BLaER1 treated with 17β-estradiol and CSF1 and Interleukin-3, amounts not matched to agents 10 nM and 100 nM (cell line): Measurements from ENCODE around the gene LKAAEAR1.

Experiments
- H3K27ac ChIP-seq, 11 experiments: shearing (Covaris generic); formaldehyde crosslinking; 2 replicates each; pipeline ENCODE4 v1.8.1; 2022
- H3K27me3 ChIP-seq, 11 experiments: shearing (Covaris generic); formaldehyde crosslinking; 2 replicates each; pipeline ENCODE4 v1.8.1; 2022
- H3K36me3 ChIP-seq, 11 experiments: shearing (Covaris generic); formaldehyde crosslinking; 2 replicates each; pipeline ENCODE4 v1.8.1; 2022
- H3K4me1 ChIP-seq, 10 experiments: shearing (Covaris generic); formaldehyde crosslinking; 2 replicates each; pipeline ENCODE4 v1.8.1; 2022
- H3K4me2 ChIP-seq, 11 experiments: shearing (Covaris generic); formaldehyde crosslinking; 2 replicates each; pipeline ENCODE4 v1.8.1; 2022
- H3K4me3 ChIP-seq, 10 experiments: shearing (Covaris generic); formaldehyde crosslinking; 2 replicates each; pipeline ENCODE4 v1.8.1; 2022
- H3K9ac ChIP-seq, 11 experiments: shearing (Covaris generic); formaldehyde crosslinking; 2 replicates each; pipeline ENCODE4 v1.8.1; 2022
- H3K9me3 ChIP-seq, 11 experiments: shearing (Covaris generic); formaldehyde crosslinking; replicated peaks in 1 of 11; 2 replicates each; pipeline ENCODE4 v1.8.1; 2022
- H4K20me1 ChIP-seq, 11 experiments: shearing (Covaris generic); formaldehyde crosslinking; 2 replicates each; pipeline ENCODE4 v1.8.1; 2022
- Cebpa-rat ChIP-seq, 11 experiments: shearing (Covaris generic); IDR thresholded peaks; 2 replicates each; pipeline ENCODE4 v1.8.1; 2022

The LKAAEAR1 gene

GRCh38 chr20:64048402-64049044, 35.7 kb downstream of the LKAAEAR1 start:
- Histone ChIP-seq H3K27ac (no peak overlapping the region), H3K4me3 (peak overlapping the region in 6 of 10 experiments; percentile 9 to 44 (median 28); a peak in 7 of 20 replicates), H4K20me1 (peaks cover 0 to 39% (median 6%) of the 10 kb centered on the region in 11 experiments; a peak in 12 of 22 replicates), H3K4me1 (peaks cover 17 to 76% (median 54%) of the 10 kb centered on the region in 10 experiments), H3K36me3 (no peaks in the 10 kb centered on the region), H3K27me3 (peaks cover 79 to 100% (median 98%) of the 10 kb centered on the region in 11 experiments), H3K9ac (peak overlapping the region in 1 of 11 experiments; percentile 48; a peak in 1 of 22 replicates), H3K9me3 (no peaks in the 10 kb centered on the region), H3K4me2 (peak overlapping the region; percentile 9 to 56 (median 44); a peak in 17 of 22 replicates)
- no peak for TF ChIP-seq Cebpa-rat (IDR thresholded peaks at IDR 0.05)

- H3K4me3 ChIP-seq = peak overlapping the region in 2 of 10 experiments; percentile 37 to 44; a peak in 3 of 20 replicates
- no peaks in the 10 kb centered on the region for H3K36me3 ChIP-seq
- no peaks in the 10 kb centered on the region for H3K9me3 ChIP-seq
- H3K27me3 ChIP-seq = peaks cover 83 to 100% (median 98%) of the 10 kb centered on the region in 11 experiments
- no peak overlapping the region for H3K27ac ChIP-seq
- no peak overlapping the region for H3K9ac ChIP-seq
- H3K4me2 ChIP-seq = peak overlapping the region; percentile 9 to 56 (median 44); a peak in 13 of 22 replicates
- no peak for TF ChIP-seq Cebpa-rat (IDR thresholded peaks at IDR 0.05)
- H3K4me1 ChIP-seq = peaks cover 17 to 76% (median 54%) of the 10 kb centered on the region in 10 experiments
- H4K20me1 ChIP-seq = peaks cover 0 to 39% (median 6%) of the 10 kb centered on the region in 11 experiments; a peak in 12 of 22 replicates
Measured at GRCh38 chr20:64047968-64048401, 36.2 kb downstream of the LKAAEAR1 start.

GRCh38 chr20:64047046-64047389, 37.2 kb downstream of the LKAAEAR1 start:
- Histone ChIP-seq H3K4me1 (peaks cover 22 to 73% (median 52%) of the 10 kb centered on the region in 10 experiments), H3K27ac (no peak overlapping the region), H3K9me3 (no peaks in the 10 kb centered on the region), H3K9ac (no peak overlapping the region), H3K27me3 (peaks cover 78 to 97% (median 95%) of the 10 kb centered on the region in 11 experiments), H4K20me1 (peaks cover 0 to 39% (median 6%) of the 10 kb centered on the region in 11 experiments; a peak in 12 of 22 replicates), H3K4me2 (no peak overlapping the region), H3K4me3 (no peak overlapping the region), H3K36me3 (no peaks in the 10 kb centered on the region)
- TF ChIP-seq Cebpa-rat (IDR thresholded peaks at IDR 0.05) = no peak

- TF ChIP-seq Cebpa-rat (IDR thresholded peaks at IDR 0.05) = no peak
- Histone ChIP-seq H3K4me2 (peak overlapping the region in 9 of 11 experiments; percentile 10 to 72 (median 55); a peak in 13 of 22 replicates), H3K4me1 (peaks cover 33 to 73% (median 53%) of the 10 kb centered on the region in 10 experiments), H3K27me3 (peaks cover 78 to 97% (median 95%) of the 10 kb centered on the region in 11 experiments), H3K27ac (no peak overlapping the region), H3K4me3 (no peak overlapping the region), H3K9me3 (no peaks in the 10 kb centered on the region), H3K36me3 (no peaks in the 10 kb centered on the region), H3K9ac (no peak overlapping the region), H4K20me1 (peaks cover 0 to 34% (median 6%) of the 10 kb centered on the region in 11 experiments; a peak in 12 of 22 replicates)
Measured at GRCh38 chr20:64045346-64046011, 38.7 kb downstream of the LKAAEAR1 start.

- no peaks in the 10 kb centered on the region for H3K36me3 ChIP-seq
- H3K4me2 ChIP-seq = peak overlapping the region in 10 of 11 experiments; percentile 7 to 72 (median 40); a peak in 14 of 22 replicates
- no peak overlapping the region; a peak in 1 of 22 replicates for H3K9ac ChIP-seq
- no peaks in the 10 kb centered on the region for H3K9me3 ChIP-seq
- H3K4me3 ChIP-seq = no peak overlapping the region
- peaks cover 0 to 27% (median 6%) of the 10 kb centered on the region in 11 experiments; a peak in 12 of 22 replicates for H4K20me1 ChIP-seq
- peaks cover 78 to 97% (median 95%) of the 10 kb centered on the region in 11 experiments for H3K27me3 ChIP-seq
- TF ChIP-seq Cebpa-rat (IDR thresholded peaks at IDR 0.05) = no peak
- peaks cover 33 to 73% (median 53%) of the 10 kb centered on the region in 10 experiments for H3K4me1 ChIP-seq
- no peak overlapping the region for H3K27ac ChIP-seq
Measured at GRCh38 chr20:64044484-64045247, 39.5 kb downstream of the LKAAEAR1 start.

GRCh38 chr20:64043768-64044167, 40.4 kb downstream of the LKAAEAR1 start:
- H3K27me3 ChIP-seq = peaks cover 73 to 94% (median 92%) of the 10 kb centered on the region in 11 experiments
- no peak for TF ChIP-seq Cebpa-rat (IDR thresholded peaks at IDR 0.05)
- H4K20me1 ChIP-seq = peaks cover 0 to 27% (median 6%) of the 10 kb centered on the region in 11 experiments; a peak in 12 of 22 replicates
- no peaks in the 10 kb centered on the region for H3K36me3 ChIP-seq
- H3K9ac ChIP-seq = no peak overlapping the region
- H3K9me3 ChIP-seq = no peaks in the 10 kb centered on the region
- no peak overlapping the region for H3K27ac ChIP-seq
- H3K4me3 ChIP-seq = no peak overlapping the region
- peaks cover 42 to 81% (median 60%) of the 10 kb centered on the region in 10 experiments for H3K4me1 ChIP-seq
- H3K4me2 ChIP-seq = 0 out of 22 replicates have a peak overlapping the region, but pooled peaks of 2 of the 11 experiments have one; percentile 51 to 52

GRCh38 chr20:64042054-64042781, 42.0 kb downstream of the LKAAEAR1 start:
- no peak for TF ChIP-seq Cebpa-rat (IDR thresholded peaks at IDR 0.05)
- H3K4me3 ChIP-seq = peak overlapping the region; percentile 44 to 73 (median 57)
- peaks cover 72 to 94% (median 91%) of the 10 kb centered on the region in 11 experiments for H3K27me3 ChIP-seq

GRCh38 chr20:64041781-64042053, 42.5 kb downstream of the LKAAEAR1 start:
- Histone ChIP-seq H3K9me3 (no peaks in the 10 kb centered on the region), H3K27me3 (peaks cover 72 to 94% (median 90%) of the 10 kb centered on the region in 11 experiments), H3K4me1 (peaks cover 52 to 90% (median 71%) of the 10 kb centered on the region in 10 experiments), H3K36me3 (no peaks in the 10 kb centered on the region), H3K4me3 (peak overlapping the region; percentile 44 to 73 (median 57)), H3K9ac (peak overlapping the region; percentile 60 to 85 (median 73); a peak in 20 of 22 replicates), H3K27ac (peak overlapping the region in 9 of 11 experiments; percentile 69 to 81 (median 77); a peak in 20 of 22 replicates), H4K20me1 (peaks cover 0 to 26% (median 8%) of the 10 kb centered on the region in 11 experiments; a peak in 17 of 22 replicates), H3K4me2 (peak overlapping the region; percentile 95 to 100 (median 99))
- TF ChIP-seq Cebpa-rat (IDR thresholded peaks at IDR 0.05) = no peak

More at GRCh38 chr20:64042054-64042781, 42.0 kb downstream of the LKAAEAR1 start:
- Histone ChIP-seq H3K36me3 (no peaks in the 10 kb centered on the region), H3K9ac (peak overlapping the region; percentile 60 to 85 (median 73)), H3K9me3 (no peaks in the 10 kb centered on the region), H3K4me2 (peak overlapping the region; percentile 95 to 100 (median 99)), H4K20me1 (peaks cover 0 to 25% (median 3%) of the 10 kb centered on the region in 11 experiments; a peak in 16 of 22 replicates), H3K4me1 (peaks cover 52 to 85% (median 66%) of the 10 kb centered on the region in 10 experiments), H3K27ac (peak overlapping the region; percentile 69 to 81 (median 76); a peak in 21 of 22 replicates)
